ENCODE results near the gene NKRF. TPM values are rescaled to one million over a fixed set of nuclear protein-coding genes. Genes with fewer than 3 reads are reported as not detected.
"Not testable (repeated sequence)": the region's sequence is repeated elsewhere in the genome, so short reads cannot be mapped to it uniquely, and the experiment has no call there.

NKRF gene
- 4.1 and 9.9 TPM in 2 replicates for total RNA-seq

- DNase-seq: peak; percentile 93
Measured at GRCh38 chrX:119606280-119607017, at the start of gene NKRF. TSS of gene NKRF (minus strand) at chrX:119606424.

DNA sequence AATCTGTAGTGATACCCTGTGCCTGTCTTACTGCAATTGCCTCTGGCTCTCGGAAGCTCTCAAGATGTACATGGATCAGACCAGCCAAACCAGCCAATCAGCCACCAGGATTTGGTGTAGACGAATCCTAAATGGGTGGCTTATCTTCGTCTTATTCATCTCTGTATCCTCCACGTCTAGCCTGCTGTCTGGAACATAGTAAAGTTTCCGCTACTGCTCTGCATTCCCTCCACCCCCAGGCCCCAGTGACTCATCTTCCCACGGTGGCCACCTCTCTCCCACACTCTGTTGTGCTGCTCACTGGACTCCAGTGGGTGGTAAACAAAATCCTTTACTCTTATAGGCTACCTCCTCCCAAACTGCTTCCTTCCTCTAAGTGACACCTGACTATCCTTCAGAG is 48.9 kb upstream of the NKRF start:
- DNase-seq: peak; percentile 65

DNA sequence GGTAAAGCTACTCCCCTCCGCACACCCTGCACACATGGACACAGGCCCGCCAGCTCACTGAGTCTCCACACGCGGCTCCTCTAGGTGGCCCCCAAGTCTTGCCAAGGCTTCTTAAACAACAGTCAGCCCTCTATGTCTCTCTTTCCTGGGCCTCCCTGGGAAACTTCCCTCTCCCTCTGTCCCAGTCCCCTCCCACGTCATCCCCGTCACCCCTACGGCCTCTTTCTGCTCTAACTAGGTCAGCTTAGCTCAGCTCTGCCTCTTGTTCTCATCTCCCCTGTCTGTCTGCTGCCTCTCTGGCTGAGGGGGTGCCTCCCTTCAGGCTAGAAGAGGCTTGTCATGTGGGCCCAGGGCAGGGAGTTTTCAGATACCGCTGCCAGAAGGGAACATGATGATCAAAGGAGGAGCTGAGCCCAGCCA is 47.9 kb upstream of the NKRF start:
- no peak for DNase-seq

- DNase-seq: no peak
Measured at GRCh38 chrX:119648421-119648775, 42.2 kb upstream of the NKRF start.

DNA sequence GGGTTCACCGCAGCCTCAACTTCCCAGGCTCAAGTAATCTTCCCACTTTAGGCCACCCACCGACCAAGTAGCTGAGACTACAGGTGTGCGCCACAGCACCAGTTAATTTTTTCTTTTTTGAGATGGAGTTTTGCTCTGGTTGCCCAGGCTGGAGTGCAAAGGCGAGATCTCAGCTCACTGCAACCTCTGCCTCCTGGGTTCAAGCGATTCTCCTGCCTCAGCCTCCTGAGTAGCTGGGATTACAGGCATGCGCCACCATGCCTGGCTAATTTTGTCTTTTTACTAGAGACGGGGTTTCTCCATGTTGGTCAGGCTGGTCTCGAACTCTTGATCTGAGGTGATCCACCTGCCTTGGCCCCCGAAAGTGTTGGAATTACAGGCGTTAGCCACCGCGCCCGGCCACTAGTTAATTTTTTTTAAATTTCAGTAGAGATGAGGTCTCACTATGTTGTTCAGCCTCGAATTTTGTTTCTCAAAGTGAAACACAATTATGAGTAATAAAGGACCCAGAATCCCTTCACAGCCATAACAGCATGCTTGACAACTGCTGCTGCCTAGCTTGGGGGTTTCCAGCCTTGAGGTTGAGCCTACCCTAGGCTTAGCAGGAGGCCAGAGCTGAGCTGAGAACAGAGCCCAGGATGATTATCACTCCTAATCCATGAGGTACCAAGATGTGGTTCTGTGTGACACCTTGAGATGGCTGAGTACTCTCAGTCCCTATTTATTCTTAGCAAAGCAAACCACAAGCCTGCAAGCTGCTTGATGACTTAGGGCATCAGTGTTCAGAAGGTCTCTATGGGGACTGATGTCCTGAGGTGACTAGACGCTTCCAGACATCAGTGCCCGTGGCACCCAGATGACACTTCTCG is 41.6 kb upstream of the NKRF start:
- no peak for DNase-seq

DNA sequence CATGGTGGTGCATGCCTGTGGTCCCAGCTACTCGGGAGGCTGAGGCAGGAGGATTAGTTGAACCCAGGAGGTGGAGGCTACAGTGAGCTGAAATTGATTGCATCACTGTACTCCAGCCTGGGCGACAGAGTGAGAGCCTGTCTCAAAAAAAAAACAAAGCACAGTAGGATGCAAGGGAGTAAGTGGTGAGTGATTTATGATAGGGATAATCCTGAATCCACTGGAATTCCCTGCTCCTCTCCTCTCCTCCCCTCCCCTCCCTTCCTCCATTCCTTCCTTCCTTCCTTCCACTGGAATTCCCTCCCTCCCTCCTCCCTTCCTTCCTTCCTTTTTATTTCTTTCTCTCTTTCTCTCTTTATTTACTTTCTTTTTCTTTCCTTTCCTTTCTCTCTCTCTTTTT is 40.9 kb upstream of the NKRF start:
- DNase-seq: no peak

DNA sequence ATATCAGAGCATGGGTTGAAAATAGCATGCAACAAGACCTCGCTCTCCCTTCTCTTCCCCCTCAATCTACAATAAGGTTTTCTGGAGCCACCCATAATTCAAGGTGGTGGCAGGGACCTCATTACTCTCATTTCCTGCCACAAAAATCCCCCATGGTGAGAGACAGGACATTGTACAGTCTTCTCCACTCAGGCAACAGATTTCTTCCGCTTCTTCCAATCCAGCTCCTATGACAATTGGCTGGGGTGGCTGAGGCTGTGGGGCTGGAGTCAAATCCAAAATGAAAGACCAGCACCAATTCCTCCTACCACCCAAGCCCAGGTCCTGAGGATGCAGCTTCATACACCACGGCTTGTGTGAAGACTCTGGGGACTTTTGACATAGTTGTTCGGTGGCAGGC is 40.3 kb upstream of the NKRF start:
- DNase-seq: no peak

- DNase-seq: no peak
Measured at GRCh38 chrX:119643696-119644095, 37.5 kb upstream of the NKRF start.

- no peak for DNase-seq
Measured at GRCh38 chrX:119640731-119641170, 34.5 kb upstream of the NKRF start.

DNA sequence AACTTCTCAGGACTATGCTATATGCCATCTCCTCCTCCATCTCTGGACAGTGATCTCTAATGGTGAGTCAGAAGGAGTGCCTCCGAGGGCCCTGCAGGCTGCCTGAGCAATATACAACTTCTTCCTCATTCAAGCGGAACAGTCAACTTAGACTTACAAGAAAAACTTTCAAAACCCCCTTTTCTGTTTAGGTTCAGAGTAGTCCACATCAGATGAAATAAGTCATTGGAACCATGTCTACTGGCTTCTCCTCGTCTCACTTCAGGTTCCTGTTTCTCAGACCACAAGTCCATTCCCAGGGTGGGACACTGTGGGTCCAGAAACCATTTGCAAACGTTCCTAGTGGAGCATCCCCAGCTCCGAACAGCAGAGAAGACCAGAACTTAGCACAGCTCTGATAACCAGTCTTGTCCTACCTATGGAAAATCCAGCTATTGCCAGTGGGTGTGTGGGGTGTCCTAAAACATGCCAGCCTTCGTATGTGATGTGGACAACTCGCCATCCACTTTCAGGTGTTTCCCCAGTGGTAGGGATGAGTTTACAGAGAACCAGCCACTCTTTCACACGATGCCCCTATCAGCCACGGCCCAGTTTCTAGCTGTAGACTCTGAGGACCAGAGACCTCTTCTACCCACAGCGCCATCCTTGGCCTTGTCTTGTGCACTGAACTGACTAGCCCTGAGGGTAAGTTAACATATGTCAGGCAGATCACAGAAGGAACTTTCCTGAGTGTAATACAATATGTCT is 32.7 kb upstream of the NKRF start:
- no peak for DNase-seq

DNA sequence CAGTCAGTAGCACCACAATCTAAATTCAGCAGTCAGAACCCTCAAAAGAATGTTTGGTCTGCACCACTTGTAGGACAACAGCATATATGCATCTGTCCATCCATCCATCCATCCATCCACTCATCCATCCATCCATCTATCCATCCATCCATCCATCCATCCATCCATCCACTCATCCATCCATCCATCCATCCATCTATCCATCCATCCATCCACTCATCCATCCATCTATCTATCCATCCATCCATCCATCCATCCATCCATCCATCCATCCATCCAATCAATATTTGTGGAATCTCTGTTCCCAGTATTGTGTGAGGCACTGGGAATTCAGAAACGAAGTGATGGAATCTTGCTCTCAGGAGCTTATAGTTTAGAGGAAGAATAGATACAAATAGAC is 31.2 kb upstream of the NKRF start:
- DNase-seq: not testable (repeated sequence)

GRCh38 chrX:119636419-119636818 is 30.2 kb upstream of the NKRF start:
- DNase-seq: no peak

DNA sequence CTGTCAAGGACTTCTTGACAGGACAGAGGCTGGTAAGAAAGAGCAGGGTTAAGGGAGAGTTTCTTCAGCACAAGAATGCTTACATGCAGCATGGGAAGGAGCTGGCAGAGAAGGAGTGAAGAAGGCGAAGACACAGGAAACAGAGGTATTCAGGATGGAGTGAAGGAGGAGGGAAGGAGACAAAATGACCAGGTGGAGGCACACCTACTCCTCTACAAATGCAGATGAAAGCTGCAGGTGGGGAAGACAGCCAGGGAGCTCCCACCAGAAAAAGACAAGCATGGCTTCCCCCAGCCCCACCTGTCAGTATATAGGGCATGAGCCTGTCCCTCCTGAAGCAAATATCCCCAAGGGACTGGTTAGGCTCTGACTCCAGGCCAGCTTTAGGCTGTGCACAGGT is 29.6 kb upstream of the NKRF start:
- no peak for DNase-seq

DNA sequence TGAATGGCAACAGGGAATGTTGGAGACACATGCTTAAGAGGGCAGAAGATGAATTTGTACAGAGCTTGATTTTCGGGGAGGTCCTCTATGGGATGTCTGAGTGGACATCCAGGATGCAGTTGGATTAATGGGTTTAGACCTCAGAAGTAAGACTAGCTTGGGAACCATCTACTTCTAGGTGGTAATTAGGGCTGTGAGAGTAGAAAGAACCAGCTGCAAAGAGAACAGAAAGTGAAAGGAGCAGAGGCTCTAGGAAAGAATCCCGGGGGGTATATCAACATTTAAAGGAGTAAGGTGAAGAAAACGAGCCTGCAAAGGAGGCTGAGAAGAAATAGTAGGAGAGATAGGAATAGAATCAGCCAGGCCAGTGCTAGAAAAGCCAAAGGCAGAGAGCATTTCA is 29.0 kb upstream of the NKRF start:
- no peak for DNase-seq

- DNase-seq: no peak
Measured at GRCh38 chrX:119625843-119626242, 19.6 kb upstream of the NKRF start.

- no peak for DNase-seq
Measured at GRCh38 chrX:119624951-119625668, 18.9 kb upstream of the NKRF start.

- no peak for DNase-seq
Measured at GRCh38 chrX:119624417-119624816, 18.2 kb upstream of the NKRF start.

GRCh38 chrX:119622356-119623232 is 16.4 kb upstream of the NKRF start:
- DNase-seq: peak; percentile 89

DNA sequence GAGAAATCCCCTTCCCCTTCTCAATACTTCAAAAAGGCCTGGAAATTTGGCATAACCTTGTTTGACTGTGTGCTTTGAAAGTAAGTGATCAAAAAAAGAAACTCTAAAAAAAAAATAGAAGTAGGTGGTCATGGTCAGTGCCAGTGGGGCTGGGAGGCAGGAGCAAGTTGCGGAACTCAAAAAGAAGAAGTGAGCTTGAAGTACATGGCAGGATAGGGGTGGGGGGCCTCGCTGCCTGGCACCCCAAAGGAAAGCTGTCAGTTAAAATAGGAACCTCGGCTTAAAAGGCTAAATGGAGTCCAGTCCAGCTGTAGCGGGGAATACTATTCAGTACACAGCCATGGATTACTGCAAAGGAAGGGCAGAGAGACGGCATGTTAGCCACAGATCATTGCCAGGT is 12.2 kb upstream of the NKRF start:
- DNase-seq: no peak

DNA sequence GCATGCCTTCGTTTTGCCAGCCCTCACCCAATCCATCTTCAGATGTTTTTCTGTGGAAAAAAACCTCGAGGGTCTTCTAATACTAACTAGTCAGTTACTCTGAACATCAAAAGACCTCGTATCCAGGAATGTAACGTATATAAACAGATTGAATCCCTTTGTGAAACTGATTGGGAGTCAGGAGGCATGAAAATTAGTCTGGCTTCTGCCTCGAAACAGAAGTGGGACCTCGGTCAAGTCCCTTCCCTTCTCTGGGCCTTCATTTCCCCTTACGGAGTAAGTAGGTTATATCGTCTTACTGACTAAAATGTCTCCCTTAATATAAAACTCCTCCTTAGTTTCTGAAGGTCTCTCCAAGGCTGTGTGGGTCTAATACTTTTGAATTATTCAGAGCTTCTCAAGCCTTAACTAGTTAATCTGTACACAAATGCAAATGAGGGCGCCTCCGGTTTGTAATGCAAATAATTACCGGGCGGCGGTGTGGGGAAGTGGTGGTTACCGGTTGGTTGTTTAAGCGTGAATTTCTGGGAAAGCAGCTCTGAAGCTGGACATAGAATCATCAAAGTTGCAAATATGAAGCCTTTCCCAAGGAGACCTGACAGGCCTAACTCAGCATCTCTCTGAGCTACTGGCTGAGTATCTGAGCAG is 11.4 kb upstream of the NKRF start:
- DNase-seq: no peak

DNA sequence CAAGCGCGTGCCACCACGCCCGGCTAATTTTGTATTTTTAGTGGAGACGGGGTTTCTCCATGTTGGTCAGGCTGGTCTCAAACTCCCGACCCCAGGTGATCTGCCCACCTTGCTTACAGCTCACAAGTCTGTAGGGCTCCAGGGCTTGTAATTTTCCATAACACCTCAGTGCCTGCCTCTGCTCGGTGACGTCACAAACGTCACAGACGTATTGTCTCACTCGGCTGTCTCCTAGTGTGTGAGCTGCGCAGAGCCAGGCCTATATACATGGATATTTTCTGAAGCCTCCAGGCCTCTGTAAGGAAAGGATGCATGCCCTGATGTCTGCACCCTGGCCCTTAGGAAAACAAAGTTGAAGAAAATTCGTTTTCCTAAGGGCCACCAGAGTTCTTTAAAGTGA is 8.6 kb upstream of the NKRF start:
- DNase-seq: no peak

Measured in dermis blood vessel endothelial cell (primary cell).